Measurements from ENCODE around the gene ELOVL5.

The ELOVL5 gene

DNA sequence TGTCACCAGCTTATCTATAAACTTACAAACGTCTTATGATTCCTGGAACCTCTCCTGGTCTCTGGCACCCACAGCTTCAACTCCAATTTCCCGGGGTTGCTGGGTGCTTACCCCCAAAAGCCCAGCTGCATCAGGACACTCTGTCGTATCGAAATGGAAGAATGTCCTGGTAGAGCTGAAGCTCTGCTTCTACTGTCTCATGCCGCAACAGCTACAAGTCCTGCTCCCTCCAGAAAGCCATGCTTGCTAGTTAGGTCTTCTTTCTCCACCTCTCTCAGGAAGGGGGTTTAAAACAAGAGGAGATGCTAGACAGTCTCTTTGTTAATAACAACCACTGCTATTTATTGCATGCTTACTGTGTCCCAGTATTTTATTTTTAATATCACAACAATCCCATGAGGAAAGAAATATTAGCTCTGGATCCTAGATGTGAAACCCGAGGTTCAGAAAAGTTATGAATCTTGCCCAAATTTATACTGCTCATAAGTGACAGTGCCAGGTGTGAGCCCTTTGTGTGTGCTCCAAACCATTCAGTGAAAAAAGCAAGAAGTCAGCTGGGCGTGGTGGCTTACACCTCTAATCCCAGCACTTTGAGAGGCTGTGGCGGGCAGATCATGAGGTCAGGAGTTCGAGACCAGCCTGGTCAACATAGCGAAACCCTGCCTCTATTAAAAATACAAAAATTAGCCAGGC lies 117.8 kb downstream of the ELOVL5 start:
- no peak overlapping the region for H3K4me2 ChIP-seq (ENCODE audit: low read depth, low read length)
- TF ChIP-seq EZH2phosphoT487 (IDR thresholded peaks at IDR 0.05; ENCODE audit: low read length) (no peak), EZH2 (optimal IDR thresholded peaks at IDR 0.05; ENCODE audit: low read depth, low read length) (no peak)
- TF ChIP-seq, protein P1, sequence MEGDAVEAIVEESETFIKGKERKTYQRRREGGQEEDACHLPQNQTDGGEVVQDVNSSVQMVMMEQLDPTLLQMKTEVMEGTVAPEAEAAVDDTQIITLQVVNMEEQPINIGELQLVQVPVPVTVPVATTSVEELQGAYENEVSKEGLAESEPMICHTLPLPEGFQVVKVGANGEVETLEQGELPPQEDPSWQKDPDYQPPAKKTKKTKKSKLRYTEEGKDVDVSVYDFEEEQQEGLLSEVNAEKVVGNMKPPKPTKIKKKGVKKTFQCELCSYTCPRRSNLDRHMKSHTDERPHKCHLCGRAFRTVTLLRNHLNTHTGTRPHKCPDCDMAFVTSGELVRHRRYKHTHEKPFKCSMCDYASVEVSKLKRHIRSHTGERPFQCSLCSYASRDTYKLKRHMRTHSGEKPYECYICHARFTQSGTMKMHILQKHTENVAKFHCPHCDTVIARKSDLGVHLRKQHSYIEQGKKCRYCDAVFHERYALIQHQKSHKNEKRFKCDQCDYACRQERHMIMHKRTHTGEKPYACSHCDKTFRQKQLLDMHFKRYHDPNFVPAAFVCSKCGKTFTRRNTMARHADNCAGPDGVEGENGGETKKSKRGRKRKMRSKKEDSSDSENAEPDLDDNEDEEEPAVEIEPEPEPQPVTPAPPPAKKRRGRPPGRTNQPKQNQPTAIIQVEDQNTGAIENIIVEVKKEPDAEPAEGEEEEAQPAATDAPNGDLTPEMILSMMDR (IDR thresholded peaks at IDR 0.05; ENCODE audit: low read length), result no peak
- H4K20me1 ChIP-seq (ENCODE audit: insufficient read depth, low read length), result no peaks in the 10 kb centered on the region
- H3K36me3 ChIP-seq (replicated peaks; ENCODE audit: insufficient read depth, low read length), result no peaks in the 10 kb centered on the region
- H3F3A ChIP-seq (ENCODE audit: insufficient read depth, low read length), result no peaks in the 10 kb centered on the region
- no peaks in the 10 kb centered on the region for H3K79me2 ChIP-seq (ENCODE audit: low read length)
- H3K9me2 ChIP-seq (replicated peaks; ENCODE audit: insufficient read depth, low read length), result no peaks in the 10 kb centered on the region
- no peak overlapping the region for H3K9ac ChIP-seq (ENCODE audit: low read length)
- H3K4me3 ChIP-seq (ENCODE audit: low read length), result no peak overlapping the region
- H3K27me3 ChIP-seq (replicated peaks; ENCODE audit: insufficient read depth, low read length), result no peaks in the 10 kb centered on the region
- H2AFZ ChIP-seq (ENCODE audit: low read length), result no peak overlapping the region
- no peak for DNase-seq
- no peak overlapping the region for H3K27ac ChIP-seq (ENCODE audit: low read length)
- no peaks in the 10 kb centered on the region for H3K4me1 ChIP-seq (ENCODE audit: low read length)
- H3K9me3 ChIP-seq (replicated peaks; ENCODE audit: insufficient read depth, low read length), result no peaks in the 10 kb centered on the region

DNA sequence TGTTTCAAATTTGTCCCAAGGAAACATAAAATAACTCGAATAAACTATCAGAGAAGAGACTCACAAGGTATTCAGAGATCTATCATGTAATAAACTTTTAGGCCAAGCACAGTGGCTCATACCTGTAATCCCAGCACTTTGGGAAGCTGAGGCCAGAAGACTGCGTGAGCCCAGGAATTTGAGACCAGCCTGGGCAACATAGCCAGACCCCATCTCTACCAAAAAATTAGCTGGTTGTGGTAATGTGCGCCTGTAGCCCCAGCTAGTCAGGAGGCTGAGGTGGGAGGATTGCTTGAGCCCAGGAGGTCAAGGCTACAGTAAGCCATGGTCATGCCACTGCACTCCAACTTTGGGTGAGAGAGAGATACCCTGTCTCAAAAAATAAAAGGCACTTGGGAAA lies 120.9 kb downstream of the ELOVL5 start:
- TF ChIP-seq EZH2phosphoT487 (IDR thresholded peaks at IDR 0.05; ENCODE audit: low read length), result no peak
- TF ChIP-seq, protein P1 (IDR thresholded peaks at IDR 0.05; ENCODE audit: low read length), result no peak
- no peak for TF ChIP-seq EZH2 (optimal IDR thresholded peaks at IDR 0.05; ENCODE audit: low read depth, low read length)
- Histone ChIP-seq H3K9me3 (replicated peaks; ENCODE audit: insufficient read depth, low read length) (no peaks in the 10 kb centered on the region), H3K4me1 (ENCODE audit: low read length) (no peaks in the 10 kb centered on the region), H3K9ac (ENCODE audit: low read length) (no peak overlapping the region), H3F3A (ENCODE audit: insufficient read depth, low read length) (no peaks in the 10 kb centered on the region), H3K27me3 (replicated peaks; ENCODE audit: insufficient read depth, low read length) (no peaks in the 10 kb centered on the region), H3K79me2 (ENCODE audit: low read length) (no peaks in the 10 kb centered on the region), H2AFZ (ENCODE audit: low read length) (no peak overlapping the region), H3K4me2 (ENCODE audit: low read depth, low read length) (no peak overlapping the region), H3K36me3 (replicated peaks; ENCODE audit: insufficient read depth, low read length) (no peaks in the 10 kb centered on the region), H3K9me2 (replicated peaks; ENCODE audit: insufficient read depth, low read length) (no peaks in the 10 kb centered on the region), H4K20me1 (ENCODE audit: insufficient read depth, low read length) (no peaks in the 10 kb centered on the region), H3K4me3 (ENCODE audit: low read length) (no peak overlapping the region), H3K27ac (ENCODE audit: low read length) (no peak overlapping the region)
- DNase-seq, result no peak

DNA sequence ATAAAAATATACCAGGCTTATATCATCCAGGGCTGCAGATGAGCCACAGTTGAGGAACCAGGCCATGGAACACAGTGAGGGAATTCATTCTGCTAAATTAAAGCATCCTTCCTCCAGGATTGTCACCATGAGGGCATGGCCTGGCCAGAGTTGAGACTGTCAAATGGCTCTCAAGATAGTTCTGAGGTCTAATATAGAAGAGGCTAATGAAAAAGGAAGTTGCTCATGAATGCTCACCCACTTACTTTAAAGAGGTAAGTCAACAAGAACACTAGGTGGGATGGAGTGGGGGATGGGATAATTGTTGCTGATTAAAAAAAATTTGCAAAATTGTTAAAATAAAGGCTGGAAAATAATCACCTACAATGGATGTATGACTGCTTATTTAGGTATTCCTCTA lies 128.1 kb downstream of the ELOVL5 start:
- H3K4me1 ChIP-seq (ENCODE audit: low read length), result peaks cover 4% of the 10 kb centered on the region; the same call in 1 of the 2 replicates
- no peaks in the 10 kb centered on the region for H3K36me3 ChIP-seq (replicated peaks; ENCODE audit: insufficient read depth, low read length)
- no peak overlapping the region for H2AFZ ChIP-seq (ENCODE audit: low read length)
- no peaks in the 10 kb centered on the region for H3K9me3 ChIP-seq (replicated peaks; ENCODE audit: insufficient read depth, low read length)
- H3F3A ChIP-seq (ENCODE audit: insufficient read depth, low read length), result no peaks in the 10 kb centered on the region
- no peaks in the 10 kb centered on the region for H4K20me1 ChIP-seq (ENCODE audit: insufficient read depth, low read length)
- no peak overlapping the region for H3K9ac ChIP-seq (ENCODE audit: low read length)
- TF ChIP-seq EZH2phosphoT487 (IDR thresholded peaks at IDR 0.05; ENCODE audit: low read length), result no peak
- TF ChIP-seq, protein P1 (IDR thresholded peaks at IDR 0.05; ENCODE audit: low read length), result no peak
- no peak for TF ChIP-seq EZH2 (optimal IDR thresholded peaks at IDR 0.05; ENCODE audit: low read depth, low read length)
- H3K9me2 ChIP-seq (replicated peaks; ENCODE audit: insufficient read depth, low read length), result no peaks in the 10 kb centered on the region
- no peaks in the 10 kb centered on the region for H3K79me2 ChIP-seq (ENCODE audit: low read length)
- H3K27ac ChIP-seq (ENCODE audit: low read length), result no peak overlapping the region
- H3K4me3 ChIP-seq (ENCODE audit: low read length), result no peak overlapping the region
- H3K27me3 ChIP-seq (replicated peaks; ENCODE audit: insufficient read depth, low read length), result no peaks in the 10 kb centered on the region
- H3K4me2 ChIP-seq (ENCODE audit: low read depth, low read length), result no peak overlapping the region
- no peak for DNase-seq

All from MM.1S (cell line).